ENCODE results near the gene PCTP.

Gene PCTP

DNA sequence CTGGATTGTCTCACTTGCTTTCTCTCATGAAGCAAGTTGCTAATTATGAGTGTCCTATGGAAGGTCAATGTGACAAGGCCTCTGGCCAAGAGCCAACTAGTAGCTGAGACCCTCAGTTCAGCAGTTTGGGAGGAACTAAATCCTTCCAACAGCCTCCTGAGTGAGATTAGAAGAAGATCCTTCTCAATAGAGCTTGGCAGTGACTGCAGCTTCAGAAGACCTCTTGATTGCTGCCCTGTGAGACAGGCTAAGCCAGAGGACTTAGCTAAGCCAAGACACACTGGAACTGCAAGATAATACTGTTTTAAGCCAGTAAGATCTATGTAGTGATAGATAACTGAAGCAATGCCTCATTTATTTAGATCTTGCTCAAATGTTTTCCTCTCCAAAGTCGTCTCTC lies 34.3 kb downstream of the PCTP start:
- no peak for DNase-seq (ENCODE audit: low spot score)
- no peak for FAIRE-seq

DNA sequence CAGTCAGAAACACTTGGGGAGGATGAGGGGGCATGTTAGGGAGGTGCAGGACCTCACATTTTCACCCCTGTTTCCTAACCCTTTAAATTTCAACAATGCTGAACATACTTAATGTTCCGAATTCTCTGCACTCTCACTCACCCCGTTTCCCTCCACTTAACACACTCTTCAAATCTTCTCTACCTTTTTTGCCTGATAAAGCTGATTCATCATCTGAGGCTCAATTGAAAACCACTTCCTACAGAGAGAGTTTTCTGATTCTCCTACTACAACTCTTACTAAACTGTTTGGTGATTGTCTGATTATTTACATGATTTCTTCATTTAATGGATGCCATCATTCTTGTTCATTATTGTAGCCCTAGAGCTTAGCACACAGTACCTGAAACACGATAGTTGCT lies 42.4 kb downstream of the PCTP start:
- DNase-seq (ENCODE audit: low spot score): no peak
- no peak for FAIRE-seq

DNA sequence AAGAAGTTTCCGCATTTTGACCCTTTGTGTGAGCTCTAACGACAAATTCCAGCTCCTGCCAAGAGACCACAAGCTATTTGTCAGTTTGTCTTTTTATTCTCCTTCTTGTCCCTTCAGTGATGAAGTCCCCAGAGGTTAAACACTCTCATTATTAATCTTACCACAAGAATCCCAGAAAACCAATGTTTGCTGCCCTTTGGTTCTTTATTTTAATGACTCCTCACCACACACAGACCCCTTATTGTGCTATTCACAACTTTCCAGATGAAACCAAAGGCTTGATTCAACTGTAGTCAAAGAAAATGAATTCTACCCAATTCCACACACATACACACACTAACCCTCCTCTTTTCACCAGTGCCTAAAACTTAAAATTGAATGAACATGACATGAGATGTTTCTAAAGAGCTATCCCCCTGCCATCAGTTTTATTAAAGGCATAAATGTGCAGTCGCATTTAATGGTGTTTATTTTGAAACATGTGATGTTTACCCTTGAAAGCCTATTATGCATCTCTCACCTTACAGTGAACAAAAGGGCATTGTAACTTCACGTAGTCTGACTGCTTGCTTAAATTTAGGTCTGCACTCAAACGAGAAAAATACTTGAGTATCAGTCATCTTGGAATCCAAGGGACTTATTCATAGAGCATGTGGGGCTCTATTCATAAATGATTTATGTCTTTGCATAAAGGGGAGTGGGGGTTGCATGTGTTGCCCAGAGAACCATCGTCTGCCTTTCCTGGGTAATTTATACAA lies 44.1 kb downstream of the PCTP start:
- FAIRE-seq: no peak

DNA sequence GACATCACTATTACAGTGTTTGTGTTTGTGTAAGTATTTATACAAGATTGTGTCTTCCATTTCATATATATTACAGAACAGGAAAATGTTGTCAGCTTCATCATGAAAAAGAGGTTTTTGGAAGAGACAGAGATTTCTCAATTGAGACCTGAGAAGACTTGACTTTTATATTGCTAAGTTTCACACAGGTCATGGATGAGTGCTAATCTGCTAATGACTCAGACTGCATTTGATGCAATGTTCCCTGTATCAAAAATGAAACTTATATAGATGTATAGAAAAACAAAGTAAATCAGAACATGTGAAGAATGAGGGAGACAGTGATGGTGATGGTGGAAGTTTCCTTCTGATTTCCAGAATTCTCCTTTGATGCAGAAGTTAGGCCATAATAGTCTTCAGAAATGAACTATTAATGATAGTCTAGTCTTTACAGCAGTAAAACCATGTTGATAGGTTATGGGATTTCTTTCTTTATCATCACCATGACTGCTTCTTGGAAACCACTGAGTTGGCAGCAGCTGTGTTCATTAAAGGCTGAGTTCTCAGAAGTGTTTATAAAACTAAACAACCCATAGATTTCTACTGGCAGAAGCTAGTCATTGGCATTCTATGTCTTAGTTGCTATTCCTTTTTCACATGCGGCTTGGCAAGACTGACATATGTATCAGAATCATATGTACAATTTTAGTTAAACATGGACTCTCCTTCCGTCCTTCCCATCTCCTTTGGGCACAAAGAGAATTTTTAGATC lies 56.1 kb downstream of the PCTP start:
- DNase-seq (ENCODE audit: low spot score) (no peak), FAIRE-seq (no peak)

More for the DNA sequence above, 44.1 kb downstream of the PCTP start:
- peak; percentile 26 for DNase-seq (ENCODE audit: low spot score)

DNA sequence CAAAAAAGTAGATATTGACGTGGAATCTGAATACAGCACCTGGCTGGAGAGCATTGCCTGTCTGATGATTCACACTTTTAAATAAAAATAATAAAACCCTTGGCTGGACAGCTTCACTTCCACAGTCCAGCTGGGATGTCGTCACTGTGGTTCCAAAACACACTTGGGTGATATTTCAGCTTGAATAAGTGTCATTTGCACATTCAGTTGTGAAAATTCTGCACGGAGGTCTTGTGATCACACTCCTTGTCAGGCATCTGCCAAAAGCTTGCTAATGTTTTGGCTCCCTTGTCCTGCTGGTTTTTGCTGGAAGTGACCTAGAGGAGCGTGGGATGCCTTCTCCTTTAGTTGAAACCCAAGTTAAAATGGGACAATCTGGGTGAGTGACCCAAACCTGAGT lies 60.7 kb downstream of the PCTP start:
- FAIRE-seq (no peak), DNase-seq (ENCODE audit: low spot score) (no peak)

DNA sequence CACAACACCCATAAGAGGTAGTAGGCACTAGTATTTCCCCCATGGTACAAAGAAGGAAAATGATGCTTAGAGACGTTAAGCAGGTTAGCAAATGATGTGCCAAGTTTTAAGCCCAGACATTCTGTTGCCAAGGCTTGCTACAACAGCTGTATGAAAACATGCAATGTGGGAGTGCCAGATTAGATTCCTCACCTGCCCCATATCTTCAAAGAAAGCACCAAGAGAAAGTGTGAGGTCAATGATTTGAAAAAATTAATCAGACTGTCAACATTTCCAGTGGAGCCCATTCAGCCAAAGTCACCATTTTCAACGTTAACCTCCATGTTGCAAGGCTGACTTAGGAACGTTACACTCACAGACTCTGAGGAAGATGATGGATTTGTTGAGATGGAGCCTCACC lies 61.5 kb downstream of the PCTP start:
- no peak for DNase-seq (ENCODE audit: low spot score)
- no peak for FAIRE-seq

DNA sequence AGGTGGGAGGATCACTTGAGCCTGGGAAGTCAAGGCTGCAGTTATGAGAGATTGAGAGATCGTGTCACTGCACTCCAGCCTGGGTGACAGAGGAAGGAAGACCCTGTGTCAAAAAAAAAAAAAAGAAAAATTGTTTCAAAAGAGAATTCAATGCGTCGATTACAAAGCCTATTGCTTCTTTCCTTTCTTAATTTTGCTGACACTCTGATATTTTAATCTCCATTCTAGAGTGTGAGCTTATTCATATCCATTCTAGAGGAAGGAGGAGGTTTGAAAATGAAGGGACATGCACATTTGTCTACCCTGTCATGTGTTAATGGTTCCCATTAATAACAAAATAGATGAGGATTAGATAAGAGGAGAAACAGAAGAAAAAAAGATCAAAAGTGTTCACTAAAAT lies 63.1 kb downstream of the PCTP start:
- no peak for FAIRE-seq
- no peak for DNase-seq (ENCODE audit: low spot score)

DNA sequence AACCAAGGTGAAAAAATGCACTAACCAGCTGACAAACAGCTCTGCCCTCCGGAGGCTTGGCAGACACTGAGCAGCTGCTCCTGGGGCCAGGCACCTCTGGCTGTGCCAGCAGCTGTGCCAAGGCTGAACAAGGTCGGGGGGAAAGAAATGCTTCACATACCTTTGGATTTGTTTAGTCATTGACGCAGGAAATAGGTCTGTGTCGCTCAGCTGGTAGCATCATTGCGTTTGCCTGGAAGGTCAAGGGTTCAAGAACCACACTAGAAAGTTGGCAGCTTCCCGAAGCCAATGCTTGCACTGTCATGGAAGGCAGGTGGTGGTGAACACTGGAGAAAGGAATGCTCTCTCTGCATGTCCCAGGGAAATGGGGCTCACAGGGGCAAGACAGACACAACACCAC lies 63.5 kb downstream of the PCTP start:
- FAIRE-seq: peak; percentile 67

DNA sequence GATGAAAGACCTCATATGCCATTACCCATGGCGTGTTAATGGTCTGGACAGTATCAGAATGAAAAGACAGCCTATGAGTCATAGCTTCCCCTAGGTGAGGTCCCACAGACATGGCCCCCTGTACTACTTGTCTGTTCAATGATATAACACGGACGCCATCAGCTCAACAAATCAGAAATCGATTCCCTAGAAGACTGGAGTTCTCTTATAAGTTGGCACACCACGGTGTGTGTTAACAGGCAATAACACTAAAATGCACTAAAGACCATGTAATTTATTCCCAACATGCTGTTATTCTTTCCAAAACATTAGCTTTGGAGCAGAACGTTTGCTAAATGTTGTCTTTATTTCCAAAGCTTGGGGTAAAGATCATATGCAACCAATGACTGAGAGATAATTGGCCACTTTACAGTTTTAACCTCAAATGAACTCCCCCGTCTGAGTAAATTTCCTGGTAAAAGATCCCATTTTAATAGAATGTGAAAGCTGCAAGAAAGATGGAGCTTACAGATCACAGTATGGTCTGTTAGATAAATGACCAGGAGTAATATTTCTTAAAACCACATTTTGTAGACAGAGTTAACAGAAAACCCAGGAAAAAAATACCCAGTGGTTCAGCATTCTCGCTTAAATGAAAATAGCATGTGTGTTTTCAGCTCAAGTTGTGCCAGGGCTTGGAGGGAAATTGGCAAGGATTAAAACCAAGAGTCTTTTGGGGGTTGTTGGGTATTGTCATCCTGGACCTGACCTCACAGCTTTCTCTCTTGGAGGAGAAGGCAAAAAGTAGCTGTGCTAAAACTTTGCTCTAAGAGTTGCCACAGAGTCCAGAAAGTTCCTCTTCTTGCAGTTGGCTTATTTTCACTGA lies 65.9 kb downstream of the PCTP start:
- DNase-seq (ENCODE audit: low spot score) (no peak), FAIRE-seq (no peak)

More for the DNA sequence above, 63.5 kb downstream of the PCTP start:
- peak; percentile 60 for DNase-seq (ENCODE audit: low spot score)

DNA sequence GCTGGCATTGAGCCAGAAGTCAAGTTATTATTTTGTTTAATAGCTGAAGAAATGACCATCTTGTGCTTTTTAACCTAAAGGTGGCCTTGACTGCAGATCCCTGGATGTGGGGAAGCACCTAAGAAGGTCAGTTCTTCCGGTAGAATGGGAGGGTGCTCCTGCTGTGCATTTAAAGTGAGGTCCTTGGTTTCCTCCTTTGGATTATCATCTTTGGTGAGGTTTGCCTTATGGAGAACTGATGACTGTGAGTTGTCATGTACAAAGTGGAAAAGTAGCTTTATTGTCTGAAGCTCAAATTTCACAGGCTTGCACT lies 66.5 kb downstream of the PCTP start:
- DNase-seq (ENCODE audit: low spot score): no peak
- no peak for FAIRE-seq

DNA sequence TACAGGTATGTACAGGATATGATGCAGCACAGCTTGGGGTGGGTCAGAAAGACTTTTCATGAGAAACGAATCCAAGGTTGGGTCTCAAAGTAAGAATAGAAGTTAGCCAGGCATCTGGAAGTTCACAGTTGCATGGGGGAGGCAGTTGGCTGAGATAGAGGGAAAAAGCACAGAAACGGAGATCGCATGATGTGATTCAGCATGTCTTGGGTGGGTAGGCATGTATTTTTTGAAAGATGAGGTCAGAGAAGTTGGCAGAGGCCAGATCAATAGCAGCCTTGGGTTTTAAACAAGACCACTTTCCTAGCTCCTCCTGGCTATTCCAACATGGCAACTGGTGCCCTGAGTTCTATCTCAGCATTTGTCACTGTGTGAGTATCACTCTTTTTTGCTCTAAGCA lies 67.2 kb downstream of the PCTP start:
- DNase-seq (ENCODE audit: low spot score) (no peak), FAIRE-seq (no peak)

DNA sequence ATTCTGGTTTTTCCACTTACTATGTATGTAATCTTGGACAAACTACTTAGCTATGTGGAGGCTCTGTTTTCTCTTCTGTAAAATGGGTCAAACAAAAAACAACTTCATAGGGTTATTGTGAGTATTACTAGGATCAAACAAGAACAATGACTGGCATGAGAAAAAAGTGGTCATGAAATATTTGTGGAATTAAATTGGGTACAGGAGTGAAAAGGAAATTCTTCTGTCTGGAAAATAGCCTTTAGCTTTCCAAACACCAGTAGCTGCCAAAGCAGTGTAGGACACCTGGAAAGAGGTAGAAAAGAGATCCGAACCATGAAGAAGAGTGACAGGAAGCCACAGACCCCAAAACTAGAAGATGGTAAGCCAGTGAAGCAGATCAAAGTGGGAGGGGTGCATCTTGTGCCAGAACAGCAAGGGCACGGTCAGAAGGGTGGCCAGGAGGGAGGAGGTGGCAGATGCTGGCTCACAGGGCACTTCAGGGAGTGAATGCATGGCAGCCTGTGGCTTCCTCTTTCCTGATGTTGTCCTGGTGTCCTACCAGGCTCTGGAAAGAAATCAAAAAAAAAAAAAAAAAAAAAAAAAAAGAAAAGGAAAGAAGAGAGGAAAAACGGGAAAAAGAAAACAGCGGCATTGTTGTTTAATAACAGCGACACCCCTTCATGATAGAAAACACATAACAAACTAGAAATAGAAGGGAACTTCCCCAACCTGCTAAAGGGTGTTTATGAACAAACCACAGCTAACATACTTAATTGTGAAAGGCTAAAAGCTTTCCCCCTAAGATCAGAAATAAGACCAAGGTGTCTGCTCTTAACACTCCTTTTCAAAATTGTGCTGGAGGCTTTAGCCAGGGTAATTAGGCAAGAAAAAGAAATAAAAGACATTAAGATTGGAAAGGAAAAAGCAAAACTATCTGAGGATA lies 67.9 kb downstream of the PCTP start:
- DNase-seq (ENCODE audit: low spot score) (no peak), FAIRE-seq (no peak)

DNA sequence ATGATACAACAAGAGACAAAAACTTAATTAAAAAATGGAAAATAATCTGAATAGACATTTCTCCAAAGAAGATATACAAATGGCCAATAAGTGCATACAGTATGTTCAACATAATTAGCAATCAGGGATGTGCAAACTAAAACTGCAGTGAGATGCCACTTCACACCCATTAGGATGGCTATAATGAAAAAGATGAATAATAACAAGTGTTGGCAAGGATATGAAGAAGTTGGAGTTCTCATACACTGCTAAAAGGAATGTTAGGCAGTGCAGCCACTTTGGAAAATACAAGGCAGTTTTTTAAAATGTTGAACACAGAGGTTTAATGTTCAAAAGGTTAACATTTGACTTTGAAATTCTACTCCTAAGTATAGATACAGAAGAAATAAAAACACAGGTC lies 69.8 kb downstream of the PCTP start:
- no peak for DNase-seq (ENCODE audit: low spot score)
- no peak for FAIRE-seq

DNA sequence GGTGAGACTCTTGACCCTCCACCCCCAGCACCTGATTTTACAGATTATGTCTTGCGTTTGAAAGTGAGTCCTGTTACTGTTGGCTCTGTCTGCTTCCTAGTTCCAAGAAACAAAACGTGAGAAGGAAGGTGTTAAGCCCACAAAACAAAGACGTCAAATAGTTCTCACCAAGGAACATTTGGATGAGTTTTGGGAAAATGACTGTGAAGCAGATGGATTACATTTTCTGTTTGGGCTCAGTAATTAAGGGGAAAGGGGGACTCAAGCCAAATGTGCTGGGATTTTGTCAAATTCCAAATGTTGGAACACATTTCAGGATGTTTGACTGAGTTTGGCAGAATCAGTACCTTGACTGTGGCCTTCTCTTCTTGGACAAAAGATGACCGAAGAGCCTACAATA lies 71.2 kb downstream of the PCTP start:
- DNase-seq (ENCODE audit: low spot score): no peak
- no peak for FAIRE-seq

DNA sequence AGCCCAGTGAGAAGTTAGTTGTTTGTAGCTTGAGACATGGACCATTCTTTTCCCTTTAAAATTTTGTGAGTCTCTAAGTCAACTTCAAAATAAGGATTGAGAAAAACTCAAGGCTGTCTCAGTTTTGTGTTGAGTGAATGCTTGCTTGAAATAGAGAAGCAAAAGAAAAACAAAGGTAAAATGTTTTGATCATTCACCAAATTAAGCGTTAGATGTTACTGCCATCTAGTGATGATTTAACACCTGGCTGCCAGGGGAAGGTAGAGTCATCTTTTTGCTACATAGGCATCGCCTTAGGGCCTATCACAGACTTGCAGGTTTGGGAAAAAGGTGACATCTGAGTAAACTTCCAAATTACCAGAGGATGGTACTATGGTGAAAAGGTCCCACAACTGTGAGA lies 74.4 kb downstream of the PCTP start:
- FAIRE-seq: no peak

More for the DNA sequence above, 74.4 kb downstream of the PCTP start:
- peak; percentile 23 for DNase-seq (ENCODE audit: low spot score)

All from urothelium cell line (cell line).